ENCODE measurements around the gene DDX28.

GRCh38 chr16:68028996-68029395 lies 6.0 kb upstream of the DDX28 start:
- TF ChIP-seq CTCF (IDR thresholded peaks at IDR 0.05) (no peak), POLR2A (IDR thresholded peaks at IDR 0.05) (no peak)

Data from testis (tissue), 2 donors.